ENCODE measurements around the gene SCAF4.
"Not testable (repeated sequence)": the region's sequence is repeated elsewhere in the genome, so short reads cannot be mapped to it uniquely, and the experiment has no call there.

The SCAF4 gene

GRCh38 chr21:31765850-31766249 is 33.9 kb upstream of the SCAF4 start:
- not testable (repeated sequence) for H3K9me3 ChIP-seq (ENCODE audit: control insufficient read depth in 1 of 2, low read length in 2 of 2); H3K9ac ChIP-seq (ENCODE audit: low read depth in 1 of 2, low read length in 2 of 2); H3K27me3 ChIP-seq (ENCODE audit: control insufficient read depth in 1 of 2, insufficient read depth in 2 of 2, low read length in 2 of 2); H3K4me1 ChIP-seq (ENCODE audit: control insufficient read depth in 1 of 2, insufficient read depth in 2 of 2, low read length in 2 of 2); H3K4me3 ChIP-seq (ENCODE audit: low read depth in 1 of 2, low read length in 2 of 2); H3K27ac ChIP-seq (ENCODE audit: low read depth, low read length); H3K36me3 ChIP-seq (ENCODE audit: control insufficient read depth in 1 of 2, insufficient read depth in 2 of 2, low read length in 2 of 2)

GRCh38 chr21:31760931-31761330 is 29.0 kb upstream of the SCAF4 start:
- Histone ChIP-seq H3K4me3 (ENCODE audit: low read depth in 1 of 2, low read length in 2 of 2) (no peak overlapping the region), H3K9ac (ENCODE audit: low read depth in 1 of 2, low read length in 2 of 2) (no peak overlapping the region), H3K9me3 (ENCODE audit: control insufficient read depth in 1 of 2, low read length in 2 of 2) (no peaks in the 10 kb centered on the region)

GRCh38 chr21:31756787-31757186 is 24.9 kb upstream of the SCAF4 start:
- H3K27me3 ChIP-seq (ENCODE audit: control insufficient read depth in 1 of 2, insufficient read depth in 2 of 2, low read length in 2 of 2), result no peaks in the 10 kb centered on the region
- H3K36me3 ChIP-seq (ENCODE audit: control insufficient read depth in 1 of 2, insufficient read depth in 2 of 2, low read length in 2 of 2), result no peaks in the 10 kb centered on the region
- H3K4me1 ChIP-seq (ENCODE audit: control insufficient read depth in 1 of 2, insufficient read depth in 2 of 2, low read length in 2 of 2), result no peaks in the 10 kb centered on the region
- H3K27ac ChIP-seq (ENCODE audit: low read depth, low read length), result no peak overlapping the region
- H3K9ac ChIP-seq (ENCODE audit: low read depth in 1 of 2, low read length in 2 of 2), result no peak overlapping the region
- H3K4me3 ChIP-seq (ENCODE audit: low read depth in 1 of 2, low read length in 2 of 2), result no peak overlapping the region
- H3K9me3 ChIP-seq (ENCODE audit: control insufficient read depth in 1 of 2, low read length in 2 of 2), result no peaks in the 10 kb centered on the region

More at GRCh38 chr21:31760931-31761330, 29.0 kb upstream of the SCAF4 start:
- no peaks in the 10 kb centered on the region for H3K27me3 ChIP-seq (ENCODE audit: control insufficient read depth in 1 of 2, insufficient read depth in 2 of 2, low read length in 2 of 2)
- H3K27ac ChIP-seq (ENCODE audit: low read depth, low read length), result no peak overlapping the region
- H3K4me1 ChIP-seq (ENCODE audit: control insufficient read depth in 1 of 2, insufficient read depth in 2 of 2, low read length in 2 of 2), result no peaks in the 10 kb centered on the region
- no peaks in the 10 kb centered on the region for H3K36me3 ChIP-seq (ENCODE audit: control insufficient read depth in 1 of 2, insufficient read depth in 2 of 2, low read length in 2 of 2)

- Histone ChIP-seq H3K4me3 (ENCODE audit: low read depth in 1 of 2, low read length in 2 of 2) (no peak overlapping the region), H3K4me1 (ENCODE audit: control insufficient read depth in 1 of 2, insufficient read depth in 2 of 2, low read length in 2 of 2) (no peaks in the 10 kb centered on the region), H3K9ac (ENCODE audit: low read depth in 1 of 2, low read length in 2 of 2) (no peak overlapping the region), H3K27me3 (ENCODE audit: control insufficient read depth in 1 of 2, insufficient read depth in 2 of 2, low read length in 2 of 2) (no peaks in the 10 kb centered on the region), H3K36me3 (ENCODE audit: control insufficient read depth in 1 of 2, insufficient read depth in 2 of 2, low read length in 2 of 2) (no peaks in the 10 kb centered on the region), H3K27ac (ENCODE audit: low read depth, low read length) (no peak overlapping the region), H3K9me3 (ENCODE audit: control insufficient read depth in 1 of 2, low read length in 2 of 2) (no peaks in the 10 kb centered on the region)
Observed at GRCh38 chr21:31755027-31755426, 23.1 kb upstream of the SCAF4 start.

GRCh38 chr21:31754708-31754960 is 22.7 kb upstream of the SCAF4 start:
- Histone ChIP-seq H3K27me3 (ENCODE audit: control insufficient read depth in 1 of 2, insufficient read depth in 2 of 2, low read length in 2 of 2) (no peaks in the 10 kb centered on the region), H3K4me3 (ENCODE audit: low read depth in 1 of 2, low read length in 2 of 2) (no peak overlapping the region), H3K9me3 (ENCODE audit: control insufficient read depth in 1 of 2, low read length in 2 of 2) (no peaks in the 10 kb centered on the region), H3K27ac (ENCODE audit: low read depth, low read length) (no peak overlapping the region), H3K4me1 (ENCODE audit: control insufficient read depth in 1 of 2, insufficient read depth in 2 of 2, low read length in 2 of 2) (no peaks in the 10 kb centered on the region), H3K9ac (ENCODE audit: low read depth in 1 of 2, low read length in 2 of 2) (no peak overlapping the region), H3K36me3 (ENCODE audit: control insufficient read depth in 1 of 2, insufficient read depth in 2 of 2, low read length in 2 of 2) (no peaks in the 10 kb centered on the region)

GRCh38 chr21:31753949-31754707 is 22.2 kb upstream of the SCAF4 start:
- no peaks in the 10 kb centered on the region for H3K9me3 ChIP-seq (ENCODE audit: control insufficient read depth in 1 of 2, low read length in 2 of 2)
- H3K27me3 ChIP-seq (ENCODE audit: control insufficient read depth in 1 of 2, insufficient read depth in 2 of 2, low read length in 2 of 2), result no peaks in the 10 kb centered on the region
- no peak overlapping the region for H3K4me3 ChIP-seq (ENCODE audit: low read depth in 1 of 2, low read length in 2 of 2)
- H3K9ac ChIP-seq (ENCODE audit: low read depth in 1 of 2, low read length in 2 of 2), result no peak overlapping the region
- no peaks in the 10 kb centered on the region for H3K36me3 ChIP-seq (ENCODE audit: control insufficient read depth in 1 of 2, insufficient read depth in 2 of 2, low read length in 2 of 2)
- H3K27ac ChIP-seq (ENCODE audit: low read depth, low read length), result no peak overlapping the region
- H3K4me1 ChIP-seq (ENCODE audit: control insufficient read depth in 1 of 2, insufficient read depth in 2 of 2, low read length in 2 of 2), result no peaks in the 10 kb centered on the region

- Histone ChIP-seq H3K27me3 (ENCODE audit: control insufficient read depth in 1 of 2, insufficient read depth in 2 of 2, low read length in 2 of 2) (no peaks in the 10 kb centered on the region), H3K27ac (ENCODE audit: low read depth, low read length) (no peak overlapping the region), H3K4me3 (ENCODE audit: low read depth in 1 of 2, low read length in 2 of 2) (no peak overlapping the region), H3K4me1 (ENCODE audit: control insufficient read depth in 1 of 2, insufficient read depth in 2 of 2, low read length in 2 of 2) (no peaks in the 10 kb centered on the region), H3K36me3 (ENCODE audit: control insufficient read depth in 1 of 2, insufficient read depth in 2 of 2, low read length in 2 of 2) (no peaks in the 10 kb centered on the region), H3K9ac (ENCODE audit: low read depth in 1 of 2, low read length in 2 of 2) (no peak overlapping the region), H3K9me3 (ENCODE audit: control insufficient read depth in 1 of 2, low read length in 2 of 2) (no peaks in the 10 kb centered on the region)
Observed at GRCh38 chr21:31752967-31753366, 21.0 kb upstream of the SCAF4 start.

GRCh38 chr21:31752352-31752751 is 20.4 kb upstream of the SCAF4 start:
- Histone ChIP-seq H3K9me3 (ENCODE audit: control insufficient read depth in 1 of 2, low read length in 2 of 2) (no peaks in the 10 kb centered on the region), H3K27me3 (ENCODE audit: control insufficient read depth in 1 of 2, insufficient read depth in 2 of 2, low read length in 2 of 2) (no peaks in the 10 kb centered on the region), H3K4me1 (ENCODE audit: control insufficient read depth in 1 of 2, insufficient read depth in 2 of 2, low read length in 2 of 2) (no peaks in the 10 kb centered on the region), H3K27ac (ENCODE audit: low read depth, low read length) (no peak overlapping the region), H3K4me3 (ENCODE audit: low read depth in 1 of 2, low read length in 2 of 2) (no peak overlapping the region), H3K36me3 (ENCODE audit: control insufficient read depth in 1 of 2, insufficient read depth in 2 of 2, low read length in 2 of 2) (no peaks in the 10 kb centered on the region), H3K9ac (ENCODE audit: low read depth in 1 of 2, low read length in 2 of 2) (no peak overlapping the region)

- H3K36me3 ChIP-seq (ENCODE audit: control insufficient read depth in 1 of 2, insufficient read depth in 2 of 2, low read length in 2 of 2), result no peaks in the 10 kb centered on the region
- no peak overlapping the region for H3K9ac ChIP-seq (ENCODE audit: low read depth in 1 of 2, low read length in 2 of 2)
- no peak overlapping the region for H3K4me3 ChIP-seq (ENCODE audit: low read depth in 1 of 2, low read length in 2 of 2)
- H3K4me1 ChIP-seq (ENCODE audit: control insufficient read depth in 1 of 2, insufficient read depth in 2 of 2, low read length in 2 of 2), result no peaks in the 10 kb centered on the region
- no peak overlapping the region for H3K27ac ChIP-seq (ENCODE audit: low read depth, low read length)
- no peaks in the 10 kb centered on the region for H3K27me3 ChIP-seq (ENCODE audit: control insufficient read depth in 1 of 2, insufficient read depth in 2 of 2, low read length in 2 of 2)
- no peaks in the 10 kb centered on the region for H3K9me3 ChIP-seq (ENCODE audit: control insufficient read depth in 1 of 2, low read length in 2 of 2)
Observed at GRCh38 chr21:31750843-31751242, 18.9 kb upstream of the SCAF4 start.

- Histone ChIP-seq H3K9me3 (ENCODE audit: control insufficient read depth in 1 of 2, low read length in 2 of 2) (no peaks in the 10 kb centered on the region), H3K9ac (ENCODE audit: low read depth in 1 of 2, low read length in 2 of 2) (no peak overlapping the region), H3K27me3 (ENCODE audit: control insufficient read depth in 1 of 2, insufficient read depth in 2 of 2, low read length in 2 of 2) (no peaks in the 10 kb centered on the region), H3K4me1 (ENCODE audit: control insufficient read depth in 1 of 2, insufficient read depth in 2 of 2, low read length in 2 of 2) (no peaks in the 10 kb centered on the region), H3K36me3 (ENCODE audit: control insufficient read depth in 1 of 2, insufficient read depth in 2 of 2, low read length in 2 of 2) (no peaks in the 10 kb centered on the region), H3K27ac (ENCODE audit: low read depth, low read length) (no peak overlapping the region), H3K4me3 (ENCODE audit: low read depth in 1 of 2, low read length in 2 of 2) (no peak overlapping the region)
Observed at GRCh38 chr21:31744182-31744800, 12.4 kb upstream of the SCAF4 start.
